HAP-1 (cell line): Measurements from ENCODE around the gene NOP14.
"Not testable (repeated sequence)": the region's sequence is repeated elsewhere in the genome, so short reads cannot be mapped to it uniquely, and the experiment has no call there.

Experiments used
- DNase-seq, 2 experiments: peaks; one replicate each; pipeline ENCODE4 v3.0.0-alpha.2; 2016 to 2020; ENCODE audit warnings: low spot score in 2 of 2
- H3K27me3 ChIP-seq: fragments of 250-450 bp; sonication (Bioruptor Pico); 2 replicates; pipeline ENCODE4 v1.5.1; 2020; ENCODE audit warnings: low read depth, mild to moderate bottlenecking, moderate library complexity
- H3K36me3 ChIP-seq: fragments of 250-450 bp; sonication (Bioruptor Pico); replicated peaks from 2 replicates; pipeline ENCODE4 v1.5.1; 2020; ENCODE audit warnings: mild to moderate bottlenecking
- H3K4me1 ChIP-seq: fragments of 250-450 bp; sonication (Bioruptor Pico); 2 replicates; pipeline ENCODE4 v1.5.1; 2020; ENCODE audit warnings: mild to moderate bottlenecking
- H3K4me3 ChIP-seq: fragments of 250-450 bp; sonication (Bioruptor Pico); 2 replicates; pipeline ENCODE4 v1.5.1; 2020; ENCODE audit warnings: mild to moderate bottlenecking, moderate library complexity
- H3K9me3 ChIP-seq: fragments of 250-450 bp; sonication (Bioruptor Pico); 2 replicates; pipeline ENCODE4 v1.5.1; 2020; ENCODE audit warnings: mild to moderate bottlenecking, moderate library complexity
- in situ Hi-C: fragments of 300-500 bp; cut with MboI; formaldehyde crosslinking; loops from 3 replicates; pipeline ENCODE4 v1.14.3; 2020; ENCODE audit warnings: low sequenced_read_pairs, inconsistent platforms, mixed read lengths

The NOP14 gene

DNA sequence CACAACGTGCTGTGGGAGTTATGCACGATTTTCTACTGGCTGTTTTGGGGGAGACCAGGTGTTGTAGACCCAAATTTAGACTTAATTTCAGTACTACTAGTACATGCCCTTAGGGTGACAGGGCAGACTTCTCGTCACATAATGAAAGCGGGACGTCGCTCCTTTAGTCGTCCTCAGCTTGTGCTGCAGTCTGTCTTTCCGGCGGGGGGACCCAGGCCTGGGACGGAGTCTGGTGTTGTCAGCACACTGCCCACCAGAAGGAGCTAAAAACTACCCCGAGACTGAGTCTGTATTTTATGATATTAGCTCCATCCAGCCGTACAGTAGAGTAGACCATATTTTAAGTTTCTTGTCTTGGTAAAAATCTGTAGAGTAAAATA lies 35.5 kb downstream of the NOP14 start:
- H3K4me1 ChIP-seq, result peaks cover under 1% of the 10 kb centered on the region; the same call in 1 of the 2 replicates
- in situ Hi-C loops, result no loop called here
- H3K27me3 ChIP-seq, result no peaks in the 10 kb centered on the region
- peaks cover 58% of the 10 kb centered on the region for H3K36me3 ChIP-seq
- no peaks in the 10 kb centered on the region for H3K9me3 ChIP-seq
- H3K4me3 ChIP-seq, result no peak overlapping the region
- no peak for DNase-seq

DNA sequence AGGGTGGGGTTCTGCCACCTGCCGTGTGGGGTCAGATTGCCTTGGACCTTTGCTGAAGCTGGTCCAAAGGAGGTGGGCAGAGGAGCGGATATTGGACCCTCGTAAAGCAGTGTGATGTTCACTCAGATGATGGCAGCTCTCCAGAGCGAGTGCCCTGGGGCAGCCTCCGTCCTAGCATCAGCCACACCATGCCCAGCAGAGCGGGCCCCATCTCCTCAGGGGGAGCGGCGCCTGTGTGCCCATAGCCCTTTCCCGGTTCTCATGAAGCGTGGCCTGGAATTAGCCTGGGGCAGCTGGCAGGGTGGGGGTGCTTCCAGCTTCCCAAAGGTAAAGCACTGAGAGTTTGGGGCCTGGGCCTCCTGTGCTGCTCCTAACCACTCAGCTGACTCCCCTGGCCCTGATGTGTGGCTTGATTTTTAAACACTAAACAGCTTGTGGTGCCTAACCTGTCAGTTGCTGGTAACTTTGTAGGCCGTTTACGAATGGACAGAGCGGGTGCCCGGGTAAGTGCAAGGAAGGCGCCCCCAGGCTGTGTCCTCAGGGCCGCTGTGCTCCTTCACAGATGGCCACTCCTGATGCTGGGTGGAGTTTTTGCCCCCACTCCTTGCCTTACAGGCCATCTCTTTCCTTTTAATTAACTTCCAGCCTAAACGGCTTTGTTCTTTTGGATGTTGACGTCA lies 36.0 kb downstream of the NOP14 start:
- in situ Hi-C loops, result no loop called here
- no peaks in the 10 kb centered on the region for H3K4me1 ChIP-seq
- H3K27me3 ChIP-seq, result no peaks in the 10 kb centered on the region
- no peak overlapping the region for H3K4me3 ChIP-seq
- no peak for DNase-seq
- peaks cover 53% of the 10 kb centered on the region for H3K36me3 ChIP-seq
- no peaks in the 10 kb centered on the region for H3K9me3 ChIP-seq

DNA sequence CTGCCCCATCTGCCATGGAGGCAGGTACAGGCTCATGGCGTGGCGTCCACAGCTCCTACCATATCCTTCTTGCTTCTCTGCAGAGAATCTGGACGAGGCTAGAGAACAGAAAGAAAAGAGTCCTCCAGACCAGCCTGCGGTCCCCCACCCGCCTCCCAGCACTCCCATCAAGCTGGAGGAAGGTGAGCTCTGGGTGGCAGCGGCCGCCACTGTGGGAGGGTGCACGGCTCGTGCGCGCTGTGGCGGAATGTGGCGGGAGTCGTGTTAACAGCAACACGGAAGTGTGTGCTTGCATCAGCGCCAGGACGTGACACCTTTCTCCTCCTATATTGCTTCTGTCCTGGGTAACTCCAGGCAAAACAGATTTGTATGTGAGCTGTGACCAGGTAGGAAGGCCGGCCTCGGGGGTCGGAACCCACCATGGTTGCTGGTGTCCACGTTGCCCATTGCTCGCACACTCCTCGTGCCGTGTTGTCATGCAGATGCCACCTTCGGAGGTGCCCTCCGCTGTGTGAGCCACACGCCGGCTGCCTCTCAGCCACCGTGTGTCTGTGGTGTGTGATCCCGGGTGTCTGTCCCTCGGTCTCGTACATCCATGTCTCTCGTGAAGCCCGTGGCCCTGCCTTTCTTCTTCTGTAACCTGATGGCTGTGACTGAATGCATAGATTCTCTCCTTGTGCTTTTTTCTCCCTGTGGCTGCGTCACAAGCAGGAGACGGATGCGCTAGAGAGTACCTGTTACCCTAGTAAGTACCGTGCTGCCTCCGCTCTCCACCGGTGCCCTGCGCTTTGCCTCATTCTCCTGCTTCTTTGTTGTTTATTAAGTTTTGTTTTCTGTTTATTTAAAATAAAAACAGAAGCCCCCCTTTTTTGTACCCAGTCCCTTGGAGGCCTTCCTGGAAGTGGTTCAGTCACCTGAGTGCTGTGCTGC lies 37.0 kb downstream of the NOP14 start:
- Histone ChIP-seq H3K4me1 (no peaks in the 10 kb centered on the region), H3K27me3 (no peaks in the 10 kb centered on the region), H3K4me3 (no peak overlapping the region), H3K36me3 (peaks cover 43% of the 10 kb centered on the region), H3K9me3 (no peaks in the 10 kb centered on the region)
- no peak for DNase-seq
- in situ Hi-C loops, result no loop called here

DNA sequence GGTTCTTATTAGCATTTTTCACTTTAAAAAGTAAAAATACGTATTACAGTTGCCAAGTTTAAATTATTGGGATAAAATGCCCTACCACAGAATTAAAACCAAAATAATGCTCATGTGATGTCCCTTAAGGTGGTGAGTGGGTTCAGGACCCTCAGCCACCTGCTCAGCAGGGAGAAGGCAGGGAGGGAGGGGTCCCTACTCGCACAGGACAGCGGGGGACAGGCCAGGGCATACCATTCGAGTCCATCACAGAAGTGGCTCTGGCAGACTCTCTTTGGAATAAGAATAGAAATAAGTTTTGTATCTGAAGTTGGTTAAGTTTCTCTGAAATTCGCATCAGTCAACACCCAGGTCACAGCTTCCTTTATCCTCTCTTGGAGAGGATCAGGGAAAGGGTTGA lies 37.7 kb downstream of the NOP14 start:
- peaks cover 36% of the 10 kb centered on the region for H3K36me3 ChIP-seq
- in situ Hi-C loops, result no loop called here
- H3K4me3 ChIP-seq, result no peak overlapping the region
- H3K4me1 ChIP-seq, result no peaks in the 10 kb centered on the region
- DNase-seq, result no peak
- H3K27me3 ChIP-seq, result no peaks in the 10 kb centered on the region
- no peaks in the 10 kb centered on the region for H3K9me3 ChIP-seq

DNA sequence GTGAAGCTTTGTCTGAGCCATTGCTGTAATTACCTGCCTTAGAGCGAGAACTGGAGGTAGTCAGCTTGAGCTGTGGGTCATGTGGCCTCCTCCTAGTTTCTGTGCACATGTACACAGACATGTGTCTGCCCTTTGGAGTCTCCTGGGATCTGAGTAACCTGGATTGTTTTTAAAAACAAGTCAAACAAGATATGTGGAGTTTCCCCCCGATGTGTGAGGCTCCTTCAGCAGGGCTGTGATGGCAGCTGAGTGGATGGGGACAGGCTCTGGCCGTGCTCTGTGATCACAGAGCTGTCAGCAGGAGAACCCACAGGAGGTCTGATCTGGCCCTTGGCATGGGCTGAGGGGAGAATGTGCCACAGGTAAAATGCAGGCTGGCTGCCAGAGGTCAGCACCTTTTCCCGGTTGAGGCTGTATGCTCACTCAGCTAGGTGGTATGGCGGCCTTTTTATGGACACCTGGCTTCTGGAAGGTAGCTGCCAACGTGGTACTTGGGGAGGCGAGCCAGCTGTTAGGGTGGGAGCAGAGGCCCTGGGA lies 38.4 kb downstream of the NOP14 start:
- H3K9me3 ChIP-seq, result no peaks in the 10 kb centered on the region
- no peak for DNase-seq
- in situ Hi-C loops, result no loop called here
- no peaks in the 10 kb centered on the region for H3K27me3 ChIP-seq
- H3K36me3 ChIP-seq, result peaks cover 34% of the 10 kb centered on the region
- no peak overlapping the region for H3K4me3 ChIP-seq
- H3K4me1 ChIP-seq, result no peaks in the 10 kb centered on the region

DNA sequence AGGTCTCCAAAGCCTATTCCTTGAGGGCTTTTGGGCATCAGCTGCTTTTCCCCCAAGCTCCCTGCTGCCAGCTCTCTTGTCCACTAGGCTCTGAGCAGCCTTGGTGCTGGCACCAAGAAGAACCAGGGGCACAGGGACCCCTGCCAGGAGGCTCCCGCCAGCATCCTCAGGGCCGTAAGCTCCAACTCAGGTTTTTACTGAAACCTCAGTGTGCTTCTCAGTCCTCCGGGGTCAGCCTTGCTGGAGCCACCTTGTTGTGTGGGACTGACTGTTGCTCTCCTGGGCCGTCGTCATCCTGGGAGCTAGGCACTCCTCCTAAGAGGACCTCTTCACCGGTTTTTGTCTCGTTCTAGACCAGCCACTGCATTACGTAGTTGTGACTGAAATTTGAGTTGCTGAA lies 38.9 kb downstream of the NOP14 start:
- no peaks in the 10 kb centered on the region for H3K4me1 ChIP-seq
- no peaks in the 10 kb centered on the region for H3K27me3 ChIP-seq
- DNase-seq, result no peak
- in situ Hi-C loops, result no loop called here
- no peaks in the 10 kb centered on the region for H3K9me3 ChIP-seq
- no peak overlapping the region for H3K4me3 ChIP-seq
- H3K36me3 ChIP-seq, result peaks cover 36% of the 10 kb centered on the region

DNA sequence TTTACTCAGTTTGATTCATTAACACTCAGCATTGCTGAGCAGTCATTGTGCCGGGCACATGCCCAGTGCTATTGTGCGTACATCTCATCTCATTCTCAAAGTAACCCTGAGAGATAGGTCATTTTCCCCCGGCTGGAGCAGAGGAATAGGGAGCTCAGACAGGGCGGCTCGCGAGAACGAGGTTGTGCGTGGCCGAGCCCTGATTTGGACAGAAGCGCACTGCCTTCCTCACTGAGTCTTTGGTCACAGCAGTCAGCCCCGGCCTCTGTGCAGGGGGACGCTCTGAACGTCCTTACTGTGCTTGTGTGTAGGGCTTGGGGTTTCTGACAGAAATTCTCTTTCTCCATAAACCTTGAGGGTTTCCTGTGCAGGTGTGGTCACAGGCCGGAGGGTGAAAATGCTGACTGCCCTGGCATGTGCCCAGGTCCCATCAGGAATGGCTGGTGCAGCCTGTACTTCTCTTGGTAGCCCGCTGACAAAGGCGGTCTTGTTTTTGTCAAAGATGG lies 39.5 kb downstream of the NOP14 start:
- Histone ChIP-seq H3K9me3 (no peaks in the 10 kb centered on the region), H3K36me3 (peaks cover 31% of the 10 kb centered on the region), H3K4me1 (no peaks in the 10 kb centered on the region), H3K27me3 (no peaks in the 10 kb centered on the region), H3K4me3 (no peak overlapping the region)
- no peak for DNase-seq
- in situ Hi-C loops, result no loop called here

DNA sequence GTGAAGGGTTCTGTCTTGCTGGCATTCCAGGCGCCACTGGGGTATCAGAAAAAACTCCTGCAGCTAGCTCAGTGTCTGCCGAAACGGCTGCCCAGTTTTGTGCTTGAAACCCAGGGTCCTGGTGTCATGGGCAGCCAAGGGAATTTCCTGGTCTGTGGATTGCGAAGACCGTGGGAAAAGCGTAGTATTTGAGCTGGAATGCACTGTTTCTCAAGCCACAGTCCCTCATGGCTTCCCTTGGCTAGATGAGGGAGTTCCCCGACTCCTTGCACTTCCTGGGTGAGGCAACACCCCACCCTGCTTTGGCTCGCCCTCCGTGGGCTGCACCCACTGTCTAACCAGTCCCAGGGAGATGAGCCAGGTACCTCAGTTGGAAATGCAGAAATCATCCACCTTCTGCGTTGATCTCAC lies 40.1 kb downstream of the NOP14 start:
- peaks cover 29% of the 10 kb centered on the region for H3K36me3 ChIP-seq
- DNase-seq, result no peak
- no peaks in the 10 kb centered on the region for H3K27me3 ChIP-seq
- no peak overlapping the region for H3K4me3 ChIP-seq
- in situ Hi-C loops, result no loop called here
- H3K9me3 ChIP-seq, result no peaks in the 10 kb centered on the region
- no peaks in the 10 kb centered on the region for H3K4me1 ChIP-seq

DNA sequence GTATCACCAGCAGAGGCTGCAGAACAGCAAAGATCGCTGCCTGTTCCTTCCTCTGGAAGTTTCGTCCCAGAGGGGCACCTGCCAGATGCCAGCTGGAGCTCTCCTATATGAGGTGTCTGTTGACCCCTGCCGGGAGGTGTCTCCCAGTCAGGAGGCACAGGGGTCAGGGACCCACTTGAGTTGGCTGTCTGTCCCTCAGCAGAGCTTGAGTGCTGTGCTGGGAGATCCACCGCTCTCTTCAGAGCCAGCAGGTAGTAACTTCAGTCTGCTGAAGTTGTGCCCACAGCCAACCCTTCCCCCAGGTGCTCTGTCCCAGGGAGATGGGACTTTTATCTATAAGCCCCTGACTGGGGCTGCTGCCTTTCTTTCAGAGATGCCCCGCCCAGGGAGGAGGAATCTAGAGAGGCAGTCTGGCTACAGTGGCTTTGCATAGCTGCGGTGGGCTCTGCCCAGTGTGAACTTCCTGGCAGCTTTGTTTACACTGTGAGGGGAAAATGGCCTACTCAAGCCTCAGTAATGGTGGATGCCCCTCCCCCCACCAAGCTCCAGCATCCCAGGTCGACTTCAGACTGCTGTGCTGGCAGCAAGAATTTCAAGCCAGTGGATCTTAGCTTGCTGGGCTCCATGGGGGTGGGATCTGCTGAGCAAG lies 40.6 kb downstream of the NOP14 start:
- H3K4me3 ChIP-seq, in situ Hi-C loops, H3K27me3 ChIP-seq, H3K4me1 ChIP-seq, H3K9me3 ChIP-seq, DNase-seq: not testable (repeated sequence)
- peaks cover 31% of the 10 kb centered on the region for H3K36me3 ChIP-seq

DNA sequence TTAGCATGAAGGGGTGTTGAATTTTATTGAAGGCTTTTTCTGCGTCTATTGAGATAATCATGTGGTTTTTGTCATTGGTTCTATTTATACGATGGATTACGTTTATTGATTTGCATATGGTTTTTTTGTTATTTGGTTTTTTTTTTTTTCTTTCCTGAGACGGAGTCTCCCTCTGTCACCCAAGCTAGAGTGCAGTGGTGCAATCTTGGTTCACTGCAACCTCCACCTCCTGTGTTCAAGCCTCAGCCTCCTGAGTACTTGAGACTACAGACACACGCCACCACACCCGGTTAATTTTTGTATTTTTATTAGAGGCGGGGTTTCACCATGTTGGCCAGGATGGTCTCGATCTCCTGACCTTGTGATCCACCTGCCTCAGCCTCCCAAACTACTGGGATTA lies 44.5 kb downstream of the NOP14 start:
- H3K27me3 ChIP-seq, in situ Hi-C loops, H3K9me3 ChIP-seq, DNase-seq, H3K4me1 ChIP-seq, H3K4me3 ChIP-seq: not testable (repeated sequence)
- peaks cover 33% of the 10 kb centered on the region for H3K36me3 ChIP-seq

DNA sequence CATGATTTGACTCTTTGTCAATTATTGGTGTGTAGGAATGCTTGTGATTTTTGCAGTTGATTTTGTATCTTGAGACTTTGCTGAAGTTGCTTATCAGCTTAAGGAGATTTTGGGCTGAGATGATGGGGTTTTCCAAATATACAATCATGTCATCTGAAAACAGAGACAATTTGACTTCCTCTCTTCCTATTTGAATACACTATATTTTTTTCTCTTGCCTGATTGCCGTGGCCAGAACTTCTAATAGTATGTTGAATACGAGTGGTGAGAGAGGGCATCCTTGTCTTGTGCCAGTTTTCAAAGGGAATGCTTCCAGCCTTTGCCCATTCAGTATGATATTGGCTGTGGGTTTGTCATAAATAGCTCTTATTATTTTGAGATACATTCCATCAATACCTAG lies 44.9 kb downstream of the NOP14 start:
- H3K27me3 ChIP-seq, H3K4me1 ChIP-seq, H3K4me3 ChIP-seq, DNase-seq, in situ Hi-C loops, H3K9me3 ChIP-seq: not testable (repeated sequence)
- peaks cover 31% of the 10 kb centered on the region for H3K36me3 ChIP-seq

DNA sequence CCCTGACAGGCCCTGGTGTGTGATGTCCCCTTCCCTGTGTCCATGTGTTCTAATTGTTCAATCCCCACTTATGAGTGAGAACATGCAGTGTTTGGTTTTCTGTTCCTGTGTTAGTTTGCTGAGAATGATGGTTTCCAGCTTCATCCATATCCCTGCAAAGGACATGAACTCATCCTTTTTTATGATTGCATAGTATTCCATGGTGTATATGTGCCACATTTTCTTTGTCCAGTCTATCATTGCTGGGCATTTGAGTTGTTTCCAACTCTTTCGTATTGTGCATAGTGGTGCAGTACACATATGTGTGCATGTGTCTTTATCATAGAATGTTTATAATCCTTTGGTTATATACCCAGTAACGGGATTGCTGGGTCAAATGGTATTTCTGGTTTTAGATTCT lies 46.5 kb downstream of the NOP14 start:
- in situ Hi-C loops, H3K9me3 ChIP-seq, H3K4me1 ChIP-seq, H3K4me3 ChIP-seq, H3K27me3 ChIP-seq, DNase-seq: not testable (repeated sequence)
- peaks cover 36% of the 10 kb centered on the region for H3K36me3 ChIP-seq

DNA sequence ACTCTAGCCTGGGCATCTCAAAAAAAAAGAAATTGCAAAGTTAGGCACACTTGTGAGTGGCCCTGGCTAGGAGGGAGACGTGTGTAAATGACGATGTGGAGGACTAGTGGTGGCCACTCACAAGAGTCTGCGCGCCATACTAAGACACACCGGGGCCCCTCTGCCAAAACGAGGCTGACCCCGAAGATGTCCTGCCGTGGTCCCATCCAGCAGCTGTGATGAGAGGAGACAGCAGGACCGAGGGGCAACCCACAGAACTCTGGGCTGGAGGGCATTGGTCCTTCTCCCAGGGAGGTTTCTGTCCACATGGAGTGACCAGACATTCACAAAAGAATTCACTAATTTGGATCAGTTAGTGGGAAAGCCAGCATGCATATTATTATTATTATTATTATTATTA lies 47.4 kb downstream of the NOP14 start:
- H3K27me3 ChIP-seq, result no peaks in the 10 kb centered on the region
- in situ Hi-C loops, result no loop called here

More for the DNA sequence above, 47.4 kb downstream of the NOP14 start:
- no peaks in the 10 kb centered on the region for H3K9me3 ChIP-seq
- H3K4me3 ChIP-seq, result no peak overlapping the region
- no peak for DNase-seq
- no peaks in the 10 kb centered on the region for H3K4me1 ChIP-seq
- H3K36me3 ChIP-seq, result peaks cover 40% of the 10 kb centered on the region
